K562 (cell line): ENCODE results near the gene FGF9. TPM values are rescaled to one million over a fixed set of nuclear protein-coding genes. Genes with fewer than 3 reads are reported as not detected.

Source experiments
- ATAC-seq: fragments of 200-7000 bp; cut with Tn5 transposase; 3 replicates; pipeline ENCODE4 v1.9.1; 2020; ENCODE audit warnings: moderate library complexity
- BruUV-seq: library from RNA; stranded (reverse); fragments of 400-500 nt; replicated peaks from 2 replicates; lab custom pipeline; 2021; lab: Mats Ljungman, UMichigan
- CTCF ChIA-PET: fragments of 300-600 bp; formaldehyde crosslinking; extraction: SDS; loops from one replicate; lab custom pipeline; 2021; ENCODE audit warnings: low intra/inter-chr PET ratio; lab: Yijun Ruan, JAX
- POLR2A ChIA-PET: fragments of 300-600, 350-650 bp; sonication (Branson Sonifier 250); formaldehyde crosslinking; extraction: SDS; loops from one replicate; lab custom pipeline; 2021; ENCODE audit warnings: antibody characterized with exemption, inconsistent platforms; lab: Yijun Ruan, JAX
- DNase-seq, 4 experiments: peaks; one replicate each; pipeline versions ENCODE4 v3.0.0 to v3.0.0-alpha.2; 2011 to 2018; ENCODE audit warnings: low spot score in 3 of 4, mixed read lengths in 3 of 4; ENCODE audit errors: extremely low read depth in 1 of 4
- FAIRE-seq: peaks from 2 replicates; lab custom pipeline; 2011; peaks lifted over from hg19 to GRCh38; lab: Jason Lieb, UNC
- H2AFZ ChIP-seq: 2 replicates; pipeline ENCODE4 v1.6.0; 2011; ENCODE audit warnings: low read depth, low read length, control low read depth, inconsistent platforms
- H3K27ac ChIP-seq: fragments of 200-600 bp; 3 replicates; pipeline ENCODE4 v1.8.0; 2011; ENCODE audit warnings: low read depth, mild to moderate bottlenecking, control low read depth, inconsistent platforms, low read length, moderate library complexity, mixed read lengths; ENCODE audit errors: extremely low read depth
- H3K27me3 ChIP-seq, 2 experiments: fragments of 300-600 bp in 1 of 2; 2 replicates in 1 of 2; 3 replicates in 1 of 2; pipeline versions ENCODE4 v1.6.0 to v1.8.0; 2011; ENCODE audit warnings: inconsistent platforms in 2 of 2, low read length in 2 of 2, mild to moderate bottlenecking in 1 of 2, mixed read lengths in 1 of 2, moderate library complexity in 1 of 2; ENCODE audit not compliant: control insufficient read depth in 2 of 2, insufficient read depth in 2 of 2
- H3K36me3 ChIP-seq: fragments of 300-600 bp; 3 replicates; pipeline ENCODE4 v1.8.0; 2011; ENCODE audit warnings: mild to moderate bottlenecking, low read length, inconsistent platforms; ENCODE audit not compliant: control insufficient read depth, insufficient read depth
- H3K4me1 ChIP-seq, 2 experiments: fragments of 200-600 bp in 1 of 2; replicated peaks in 1 of 2; 2 replicates in 1 of 2; 3 replicates in 1 of 2; pipeline versions ENCODE4 v1.5.1 to v1.8.0; 2011; ENCODE audit warnings: inconsistent platforms in 2 of 2, low read length in 2 of 2, mild to moderate bottlenecking in 1 of 2, mixed read lengths in 1 of 2, moderate library complexity in 1 of 2; ENCODE audit not compliant: control insufficient read depth in 2 of 2, insufficient read depth in 2 of 2
- H3K4me2 ChIP-seq: 2 replicates; pipeline ENCODE4 v1.6.1; 2011; ENCODE audit warnings: low read length, control low read depth, inconsistent platforms, mixed read lengths; ENCODE audit not compliant: insufficient read depth
- H3K4me3 ChIP-seq: fragments of 200-600 bp; sonication (generic), shearing (Covaris generic); 2 replicates; pipeline ENCODE4 v1.5.1; 2016; ENCODE audit warnings: control low read depth, inconsistent platforms
- H3K79me2 ChIP-seq: fragments of 200-600 bp; 3 replicates; pipeline ENCODE4 v1.8.0; 2011; ENCODE audit warnings: low read length, inconsistent platforms; ENCODE audit not compliant: control insufficient read depth, insufficient read depth
- H3K9ac ChIP-seq, 2 experiments: 2 replicates each; pipeline versions ENCODE4 v1.6.0 to v1.6.1; 2011; ENCODE audit warnings: low read depth in 2 of 2, low read length in 2 of 2, control low read depth in 1 of 2, inconsistent platforms in 1 of 2, mild to moderate bottlenecking in 1 of 2, mixed read lengths in 1 of 2; ENCODE audit not compliant: insufficient read depth in 1 of 2
- H3K9me1 ChIP-seq: one replicate; pipeline ENCODE4 v1.6.0; 2011; ENCODE audit warnings: inconsistent platforms, mild to moderate bottlenecking, low read length, moderate library complexity; ENCODE audit not compliant: control insufficient read depth, insufficient read depth
- H3K9me3 ChIP-seq: replicated peaks from 2 replicates; pipeline ENCODE4 v1.5.1; 2011; ENCODE audit warnings: low read depth, low read length, inconsistent platforms; ENCODE audit not compliant: control insufficient read depth, insufficient read depth
- H4K20me1 ChIP-seq: replicated peaks from 2 replicates; pipeline ENCODE4 v1.6.1; 2011; ENCODE audit warnings: low read length, inconsistent platforms, mixed read lengths; ENCODE audit not compliant: control insufficient read depth, insufficient read depth
- GMEB1 ChIP-seq: fragments of 250-450 bp; sonication (Bioruptor Pico); IDR thresholded peaks from 2 replicates; pipeline ENCODE4 v1.4.0; 2020; ENCODE audit warnings: mild to moderate bottlenecking
- HEY1 ChIP-seq: fragments of 250-450 bp; sonication (Bioruptor Pico); IDR thresholded peaks from 2 replicates; pipeline ENCODE4 v1.5.0; 2020; ENCODE audit warnings: mild to moderate bottlenecking, moderate library complexity, borderline replicate concordance
- MECOM ChIP-seq: fragments of 250-450 bp; sonication (Bioruptor Pico); IDR thresholded peaks from 2 replicates; pipeline ENCODE4 v1.8.0; 2022; ENCODE audit warnings: inconsistent platforms
- RBM39 ChIP-seq: fragments of 200-400 bp; formaldehyde crosslinking; optimal IDR thresholded peaks from 2 replicates; pipeline ENCODE3; 2018; ENCODE audit warnings: low read depth, low read length
- SETDB1 ChIP-seq: IDR thresholded peaks from one replicate; pipeline ENCODE4 v1.6.1; 2012; ENCODE audit warnings: low read length, control low read depth, inconsistent platforms
- ZBTB1 ChIP-seq: sonication (generic); formaldehyde crosslinking; IDR thresholded peaks from 2 replicates; pipeline ENCODE4 v1.8.1; 2023; ENCODE audit warnings: missing genetic modification reagents, low read depth, mild to moderate bottlenecking, borderline replicate concordance
- ZNF12 ChIP-seq: sonication (generic); formaldehyde crosslinking; IDR thresholded peaks from 2 replicates; pipeline ENCODE4 v1.4.0; 2020; ENCODE audit warnings: mild to moderate bottlenecking, missing genetic modification reagents
- ZNF583 ChIP-seq: fragments of 250-450 bp; sonication (Bioruptor Pico); IDR thresholded peaks from 2 replicates; pipeline ENCODE4 v1.4.0; 2020
- ZNF584 ChIP-seq: fragments of 200-800 bp; sonication (Bioruptor generic); IDR thresholded peaks from 2 replicates; pipeline ENCODE4 v1.6.1; 2016; ENCODE audit warnings: low read depth, mild to moderate bottlenecking, missing genetic modification characterization, missing compliant biosample characterization
- WGBS: fragments of 100-300 bp; shearing (Covaris generic); methylation state at CpG from one replicate; pipeline ENCODE4 v1.1.6; 2016; ENCODE audit warnings: low coverage, mixed read lengths; ENCODE audit not compliant: insufficient coverage; ENCODE audit errors: missing lambda C conversion rate; 5-methylcytosine and 5-hydroxymethylcytosine counted together
- in situ Hi-C: fragments of 300-500 bp; cut with MboI; formaldehyde crosslinking; loops from 4 replicates; pipeline ENCODE4 v1.15.0; 2018; ENCODE audit warnings: inconsistent platforms, mixed read lengths
- intact Hi-C: fragments of 100-400 bp; cut with micrococcal nuclease; formaldehyde crosslinking; loops from 2 replicates; pipeline ENCODE4 v1.14.2; 2022
- polyA plus RNA-seq, 8 experiments: library from polyadenylated mRNA; depleted of rRNA in 4 of 8; stranded (reverse) in 5 of 8; unstranded in 3 of 8; fragments of >200 nt; fragmentation: Nextera tagmentation in 2 of 8; fragmentation: Illumina TruSeq in 1 of 8; extraction: Ambion mirVana in 2 of 8; extraction: Trizol in 1 of 8; gene quantifications; 2 replicates each; pipeline versions ENCODE4 v1.2.1 to v1.2.3, GENCODE V29; 2011 to 2014; ENCODE audit warnings: inconsistent platforms in 1 of 8, missing spikeins in 1 of 8
- total RNA-seq, 7 experiments: library from RNA; depleted of rRNA in 6 of 7; stranded (reverse); fragments of >200 nt in 6 of 7; fragmentation: Illumina TruSeq in 2 of 7; extraction: Trizol in 2 of 7; gene quantifications; 2 replicates each; pipeline versions ENCODE4 v1.2.1 to v1.2.3, GENCODE V29; 2011 to 2021; ENCODE audit warnings: low replicate concordance in 1 of 7
- TF ChIP-seq, protein P1 (sequence below), 2 experiments: IDR thresholded peaks; 2 replicates each; pipeline ENCODE4 v1.6.1; 2011; ENCODE audit warnings: borderline replicate concordance in 1 of 2, control low read depth in 1 of 2, low read depth in 1 of 2, low read length in 1 of 2, mild to moderate bottlenecking in 1 of 2, mixed read lengths in 1 of 2, moderate library complexity in 1 of 2; ENCODE audit not compliant: insufficient read depth in 1 of 2, insufficient read length in 1 of 2, poor library complexity in 1 of 2, severe bottlenecking in 1 of 2; ENCODE audit errors: extremely low read depth in 1 of 2
- TF ChIP-seq, protein P2 (sequence below), 2 experiments: fragments of 450-650 bp in 1 of 2; IDR thresholded peaks; 2 replicates each; pipeline ENCODE4 v1.6.1; 2011 to 2017; ENCODE audit warnings: low read depth in 2 of 2, antibody characterized with exemption in 1 of 2, borderline replicate concordance in 1 of 2, low read length in 1 of 2, mild to moderate bottlenecking in 1 of 2, mixed read lengths in 1 of 2; ENCODE audit not compliant: control insufficient read depth in 1 of 2
- TF ChIP-seq, protein P3 (sequence below): fragments of 250-450 bp; sonication (Bioruptor Pico); IDR thresholded peaks from 2 replicates; pipeline ENCODE4 v1.4.0; 2020; ENCODE audit warnings: mild to moderate bottlenecking, moderate library complexity, borderline replicate concordance

FGF9 gene
- total and polyA plus RNA-seq, 9 of the 15 experiments (the other 6 are each of a cell fraction or from before 2014, with no cell fraction given): not detected

DNA sequence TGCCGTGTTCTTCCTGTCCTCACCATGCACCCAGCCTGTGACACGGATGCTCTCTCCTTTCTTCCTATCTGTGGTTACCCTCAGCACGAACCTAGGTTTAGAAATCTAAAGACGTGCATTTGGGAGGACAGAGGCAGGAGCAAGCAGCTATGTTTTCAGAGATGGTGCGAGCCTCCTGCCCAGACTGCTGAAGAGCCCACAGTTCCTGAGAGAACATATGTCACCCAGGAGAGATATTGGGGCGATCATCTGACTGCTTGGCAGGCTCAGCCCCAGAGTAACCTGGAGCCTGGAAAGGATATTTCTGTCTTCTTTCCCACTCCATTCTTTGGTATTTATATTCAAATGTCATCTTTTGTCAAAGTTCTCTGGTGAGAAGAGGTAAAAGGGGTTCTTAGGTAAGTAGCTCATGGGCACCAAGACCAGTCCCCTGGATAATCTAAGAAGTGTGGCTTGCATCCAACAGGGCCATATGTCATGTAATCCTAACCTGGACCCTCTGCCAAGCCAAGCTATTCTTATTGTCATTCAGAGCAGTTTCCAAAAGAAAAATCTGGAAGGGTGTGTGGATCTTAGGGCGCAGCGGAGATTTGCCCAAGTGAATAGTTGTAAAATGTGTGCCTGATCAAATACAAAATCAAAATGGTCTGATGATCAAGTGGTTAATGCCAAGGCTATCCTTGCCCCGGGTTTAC lies 59.5 kb downstream of the FGF9 start:
- no peak for TF ChIP-seq ZNF583 (CRISPR knock-in tag)
- TF ChIP-seq HEY1 (CRISPR knock-in tag): no peak
- TF ChIP-seq, protein P1, sequence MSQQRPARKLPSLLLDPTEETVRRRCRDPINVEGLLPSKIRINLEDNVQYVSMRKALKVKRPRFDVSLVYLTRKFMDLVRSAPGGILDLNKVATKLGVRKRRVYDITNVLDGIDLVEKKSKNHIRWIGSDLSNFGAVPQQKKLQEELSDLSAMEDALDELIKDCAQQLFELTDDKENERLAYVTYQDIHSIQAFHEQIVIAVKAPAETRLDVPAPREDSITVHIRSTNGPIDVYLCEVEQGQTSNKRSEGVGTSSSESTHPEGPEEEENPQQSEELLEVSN (IDR thresholded peaks at IDR 0.05; ENCODE audit: borderline replicate concordance in 1 of 2, extremely low read depth in 1 of 2, insufficient read depth in 1 of 2, insufficient read length in 1 of 2, low read depth in 1 of 2, low read length in 1 of 2, poor library complexity in 1 of 2, severe bottlenecking in 1 of 2): no peak
- TF ChIP-seq SETDB1: no peak
- TF ChIP-seq, protein P2, sequence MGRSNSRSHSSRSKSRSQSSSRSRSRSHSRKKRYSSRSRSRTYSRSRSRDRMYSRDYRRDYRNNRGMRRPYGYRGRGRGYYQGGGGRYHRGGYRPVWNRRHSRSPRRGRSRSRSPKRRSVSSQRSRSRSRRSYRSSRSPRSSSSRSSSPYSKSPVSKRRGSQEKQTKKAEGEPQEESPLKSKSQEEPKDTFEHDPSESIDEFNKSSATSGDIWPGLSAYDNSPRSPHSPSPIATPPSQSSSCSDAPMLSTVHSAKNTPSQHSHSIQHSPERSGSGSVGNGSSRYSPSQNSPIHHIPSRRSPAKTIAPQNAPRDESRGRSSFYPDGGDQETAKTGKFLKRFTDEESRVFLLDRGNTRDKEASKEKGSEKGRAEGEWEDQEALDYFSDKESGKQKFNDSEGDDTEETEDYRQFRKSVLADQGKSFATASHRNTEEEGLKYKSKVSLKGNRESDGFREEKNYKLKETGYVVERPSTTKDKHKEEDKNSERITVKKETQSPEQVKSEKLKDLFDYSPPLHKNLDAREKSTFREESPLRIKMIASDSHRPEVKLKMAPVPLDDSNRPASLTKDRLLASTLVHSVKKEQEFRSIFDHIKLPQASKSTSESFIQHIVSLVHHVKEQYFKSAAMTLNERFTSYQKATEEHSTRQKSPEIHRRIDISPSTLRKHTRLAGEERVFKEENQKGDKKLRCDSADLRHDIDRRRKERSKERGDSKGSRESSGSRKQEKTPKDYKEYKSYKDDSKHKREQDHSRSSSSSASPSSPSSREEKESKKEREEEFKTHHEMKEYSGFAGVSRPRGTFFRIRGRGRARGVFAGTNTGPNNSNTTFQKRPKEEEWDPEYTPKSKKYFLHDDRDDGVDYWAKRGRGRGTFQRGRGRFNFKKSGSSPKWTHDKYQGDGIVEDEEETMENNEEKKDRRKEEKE (IDR thresholded peaks at IDR 0.05; ENCODE audit: borderline replicate concordance in 1 of 2, control insufficient read depth in 1 of 2, low read depth in 2 of 2, low read length in 1 of 2): no peak
- no peak for TF ChIP-seq GMEB1
- TF ChIP-seq MECOM (CRISPR knock-in tag): no peak
- TF ChIP-seq ZNF584 (CRISPR knock-in tag): no peak
- TF ChIP-seq, protein P3, sequence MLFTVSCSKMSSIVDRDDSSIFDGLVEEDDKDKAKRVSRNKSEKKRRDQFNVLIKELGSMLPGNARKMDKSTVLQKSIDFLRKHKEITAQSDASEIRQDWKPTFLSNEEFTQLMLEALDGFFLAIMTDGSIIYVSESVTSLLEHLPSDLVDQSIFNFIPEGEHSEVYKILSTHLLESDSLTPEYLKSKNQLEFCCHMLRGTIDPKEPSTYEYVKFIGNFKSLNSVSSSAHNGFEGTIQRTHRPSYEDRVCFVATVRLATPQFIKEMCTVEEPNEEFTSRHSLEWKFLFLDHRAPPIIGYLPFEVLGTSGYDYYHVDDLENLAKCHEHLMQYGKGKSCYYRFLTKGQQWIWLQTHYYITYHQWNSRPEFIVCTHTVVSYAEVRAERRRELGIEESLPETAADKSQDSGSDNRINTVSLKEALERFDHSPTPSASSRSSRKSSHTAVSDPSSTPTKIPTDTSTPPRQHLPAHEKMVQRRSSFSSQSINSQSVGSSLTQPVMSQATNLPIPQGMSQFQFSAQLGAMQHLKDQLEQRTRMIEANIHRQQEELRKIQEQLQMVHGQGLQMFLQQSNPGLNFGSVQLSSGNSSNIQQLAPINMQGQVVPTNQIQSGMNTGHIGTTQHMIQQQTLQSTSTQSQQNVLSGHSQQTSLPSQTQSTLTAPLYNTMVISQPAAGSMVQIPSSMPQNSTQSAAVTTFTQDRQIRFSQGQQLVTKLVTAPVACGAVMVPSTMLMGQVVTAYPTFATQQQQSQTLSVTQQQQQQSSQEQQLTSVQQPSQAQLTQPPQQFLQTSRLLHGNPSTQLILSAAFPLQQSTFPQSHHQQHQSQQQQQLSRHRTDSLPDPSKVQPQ (CRISPR knock-in tag): no peak
- TF ChIP-seq ZBTB1 (CRISPR knock-in tag): no peak
- no peak for TF ChIP-seq RBM39
- TF ChIP-seq ZNF12 (CRISPR knock-in tag): no peak
- DNase-seq (no peak), ATAC-seq (no peak), FAIRE-seq (no peak)
- no peak overlapping the region for H3K9ac ChIP-seq
- in situ Hi-C loops: no loop called here
- peaks cover 0 to 6% of the 10 kb centered on the region in 2 experiments; a peak in 1 of 5 replicates for H3K27me3 ChIP-seq
- no peaks in the 10 kb centered on the region for H4K20me1 ChIP-seq
- no peaks in the 10 kb centered on the region for H3K4me1 ChIP-seq
- no peaks in the 10 kb centered on the region for H3K36me3 ChIP-seq
- POLR2A ChIA-PET: no interaction called here
- H3K27ac ChIP-seq: no peak overlapping the region
- CTCF ChIA-PET: no interaction called here
- no peaks in the 10 kb centered on the region for H3K9me1 ChIP-seq
- intact Hi-C loops: no loop called here
- no peak overlapping the region for H2AFZ ChIP-seq
- H3K4me3 ChIP-seq: no peak overlapping the region
- H3K79me2 ChIP-seq: no peaks in the 10 kb centered on the region
- H3K4me2 ChIP-seq: no peak overlapping the region
- no peaks in the 10 kb centered on the region for H3K9me3 ChIP-seq
- 4% methylated on average over 4 of the region's 9 CpGs for WGBS
- no TSS peak for BruUV-seq
